Choroid plexus epithelial cell (primary cell): ENCODE measurements around the gene DHX34.

Experiments used
- DNase-seq: peaks from one replicate; pipeline ENCODE4 v3.0.0-alpha.2; 2010; ENCODE audit warnings: low read depth
- H3K4me3 ChIP-seq: 2 replicates; pipeline ENCODE4 v1.5.1; 2011; ENCODE audit warnings: low read depth, mild to moderate bottlenecking, control low read depth, low read length, moderate library complexity
- TF ChIP-seq, protein P1 (sequence below): conservative IDR thresholded peaks from 2 replicates; pipeline ENCODE4 v1.5.1; 2011; ENCODE audit warnings: low read depth, mild to moderate bottlenecking, control low read depth, inconsistent platforms, low read length, moderate library complexity

The DHX34 gene

DNA sequence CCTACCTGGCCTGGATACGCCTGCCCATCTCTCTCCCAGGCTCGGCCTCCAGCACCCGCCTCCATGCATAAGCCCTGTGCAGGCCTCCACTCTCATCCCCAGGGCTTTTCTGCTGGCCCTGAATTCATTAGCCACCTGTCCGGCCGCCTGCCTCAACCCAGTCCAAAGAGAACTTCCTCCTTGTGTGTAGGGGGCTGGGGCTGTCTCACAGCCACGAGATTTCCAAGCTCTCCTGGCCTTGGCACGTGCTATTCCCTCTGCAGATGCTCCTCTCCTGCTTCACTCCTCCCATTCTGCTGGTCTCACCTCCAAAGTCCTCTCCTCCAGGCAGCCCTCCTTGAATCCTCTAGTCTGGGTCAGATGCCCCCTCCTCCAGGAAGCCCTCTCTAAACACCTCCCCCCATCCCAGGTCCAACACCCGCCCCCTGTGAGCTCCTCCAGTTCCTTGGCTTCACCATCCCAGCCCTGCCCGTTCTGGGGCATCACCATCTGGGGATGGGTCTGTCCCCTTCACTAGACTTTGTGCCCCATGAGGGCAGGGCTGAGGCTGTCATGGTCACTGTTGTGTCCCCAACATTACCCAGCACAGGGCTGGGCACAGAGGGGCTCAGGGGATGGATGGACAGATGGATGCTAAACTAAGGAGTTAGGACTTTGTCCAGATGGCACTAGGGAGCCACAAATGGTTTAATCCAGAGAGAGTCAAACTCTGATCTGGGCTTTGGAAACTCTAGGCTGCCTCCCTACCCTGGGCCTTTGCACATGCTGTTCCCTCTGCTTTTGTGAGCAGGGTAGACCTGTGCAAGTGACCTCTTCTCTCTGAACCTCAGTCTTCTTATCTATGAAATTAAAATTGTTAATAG, 55.5 kb downstream of the DHX34 start:
- TF ChIP-seq, protein P1, sequence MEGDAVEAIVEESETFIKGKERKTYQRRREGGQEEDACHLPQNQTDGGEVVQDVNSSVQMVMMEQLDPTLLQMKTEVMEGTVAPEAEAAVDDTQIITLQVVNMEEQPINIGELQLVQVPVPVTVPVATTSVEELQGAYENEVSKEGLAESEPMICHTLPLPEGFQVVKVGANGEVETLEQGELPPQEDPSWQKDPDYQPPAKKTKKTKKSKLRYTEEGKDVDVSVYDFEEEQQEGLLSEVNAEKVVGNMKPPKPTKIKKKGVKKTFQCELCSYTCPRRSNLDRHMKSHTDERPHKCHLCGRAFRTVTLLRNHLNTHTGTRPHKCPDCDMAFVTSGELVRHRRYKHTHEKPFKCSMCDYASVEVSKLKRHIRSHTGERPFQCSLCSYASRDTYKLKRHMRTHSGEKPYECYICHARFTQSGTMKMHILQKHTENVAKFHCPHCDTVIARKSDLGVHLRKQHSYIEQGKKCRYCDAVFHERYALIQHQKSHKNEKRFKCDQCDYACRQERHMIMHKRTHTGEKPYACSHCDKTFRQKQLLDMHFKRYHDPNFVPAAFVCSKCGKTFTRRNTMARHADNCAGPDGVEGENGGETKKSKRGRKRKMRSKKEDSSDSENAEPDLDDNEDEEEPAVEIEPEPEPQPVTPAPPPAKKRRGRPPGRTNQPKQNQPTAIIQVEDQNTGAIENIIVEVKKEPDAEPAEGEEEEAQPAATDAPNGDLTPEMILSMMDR = no peak

GRCh38 chr19:47405197-47405550, 56.1 kb downstream of the DHX34 start:
- TF ChIP-seq, protein P1 = no peak
- H3K4me3 ChIP-seq = no peak overlapping the region
- no peak for DNase-seq

More for the DNA sequence above, 55.5 kb downstream of the DHX34 start:
- DNase-seq = no peak
- H3K4me3 ChIP-seq = no peak overlapping the region

DNA sequence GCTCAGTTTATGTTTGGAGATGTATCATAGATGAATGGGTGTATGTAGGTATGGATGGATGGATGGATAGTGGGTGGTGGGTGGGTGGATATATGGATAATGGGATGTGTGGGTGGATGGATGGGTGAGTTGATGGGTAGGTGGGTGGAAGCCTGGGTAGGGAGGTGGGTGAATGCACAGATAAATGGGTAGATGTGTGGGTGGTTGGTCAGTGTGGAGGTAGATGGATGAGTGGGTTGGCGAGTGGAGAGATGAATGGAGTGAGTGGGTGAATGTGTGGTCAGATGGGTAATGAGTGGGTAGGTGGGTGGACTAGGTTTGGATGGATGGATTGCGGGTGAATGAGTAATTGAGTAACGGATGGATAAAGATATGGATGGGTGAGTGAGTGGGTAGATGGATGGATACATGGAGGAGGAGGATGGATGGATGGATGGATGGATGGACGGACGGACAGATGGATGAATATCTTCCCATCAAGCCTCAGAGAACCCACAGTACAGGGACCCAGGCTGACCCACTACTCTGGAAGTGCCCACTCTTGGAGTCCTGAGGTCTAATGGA, 56.8 kb downstream of the DHX34 start:
- TF ChIP-seq, protein P1 = no peak
- H3K4me3 ChIP-seq = no peak overlapping the region
- DNase-seq = no peak

DNA sequence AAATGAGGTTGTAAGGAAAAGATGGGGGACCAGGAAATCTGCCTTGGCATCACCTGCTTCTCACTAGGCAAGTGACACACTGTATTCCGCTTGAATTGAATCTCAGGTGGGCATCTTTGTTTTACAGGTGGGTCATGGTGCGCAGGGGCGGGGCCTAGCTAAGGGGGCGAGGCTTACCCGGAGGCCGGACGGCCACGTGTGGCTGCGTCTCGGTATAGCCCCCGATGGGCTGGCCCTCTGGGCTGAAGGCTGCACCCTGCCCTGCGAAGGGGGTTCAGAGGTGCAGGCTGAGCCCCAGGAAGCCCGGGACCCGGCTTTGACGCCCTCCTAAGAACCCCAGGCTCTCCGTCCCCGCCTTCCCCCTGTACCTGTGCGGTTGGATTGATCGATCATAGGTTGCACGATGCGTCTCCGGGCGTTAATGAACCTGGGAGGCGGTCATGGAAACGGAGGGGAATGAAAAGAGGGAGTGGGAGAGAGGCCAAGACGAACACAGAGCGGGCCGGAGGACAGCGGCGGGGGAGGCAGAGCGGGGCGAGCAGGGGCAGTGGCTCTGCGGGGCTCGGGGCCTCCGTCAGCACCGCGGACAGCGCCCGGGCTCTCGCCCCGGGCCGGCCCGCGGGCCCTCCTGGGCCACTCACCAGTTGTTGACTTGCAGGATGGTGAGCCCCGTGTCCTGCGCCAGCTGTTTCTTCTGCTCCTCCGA, 57.7 kb downstream of the DHX34 start:
- DNase-seq = no peak
- no peak overlapping the region for H3K4me3 ChIP-seq
- TF ChIP-seq, protein P1 = no peak

- TF ChIP-seq, protein P1 = no peak
- DNase-seq = no peak
- H3K4me3 ChIP-seq = no peak overlapping the region
These were observed 58.3 kb downstream of the DHX34 start for GRCh38 chr19:47407417-47407774.

DNA sequence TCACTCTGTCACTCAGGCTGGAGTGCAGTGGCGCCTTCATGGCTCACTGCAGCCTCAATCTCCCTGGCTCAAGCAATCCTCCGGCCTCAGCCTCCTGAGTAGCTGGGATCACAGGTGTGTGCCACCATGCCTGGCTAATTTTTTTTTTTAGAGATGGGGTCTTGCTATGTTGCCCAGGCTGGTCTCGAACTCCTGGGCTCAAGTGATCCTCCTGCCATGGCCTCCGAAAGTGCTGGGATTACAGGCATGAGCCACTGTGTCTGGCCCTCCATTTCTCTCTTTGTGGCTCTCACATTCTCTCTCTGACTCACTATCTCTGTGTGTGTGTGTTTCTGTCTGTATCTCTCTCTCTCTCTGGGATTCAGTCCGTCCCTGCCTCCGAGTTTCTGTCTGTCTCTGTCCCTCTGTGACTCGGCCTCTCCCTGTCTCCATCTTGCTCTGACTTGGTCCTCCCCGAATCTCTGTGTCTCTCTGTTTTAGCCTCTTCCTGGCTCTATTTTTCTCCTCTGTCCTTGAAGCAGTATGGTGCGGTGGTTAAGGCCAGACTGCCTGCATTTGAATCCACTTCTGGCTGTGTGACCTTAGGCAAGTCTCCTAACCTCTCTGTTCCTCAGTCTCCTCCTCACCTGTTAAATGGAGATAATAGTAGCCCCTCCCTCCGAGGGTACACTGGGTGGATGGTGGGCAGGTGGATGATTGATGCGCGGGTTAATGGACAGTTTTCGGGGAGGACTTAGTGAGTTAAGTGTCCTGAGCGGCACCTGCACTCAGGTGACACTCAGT, 59.2 kb downstream of the DHX34 start:
- TF ChIP-seq, protein P1 = no peak
- DNase-seq = no peak
- H3K4me3 ChIP-seq = no peak overlapping the region
